Measurements from ENCODE around the gene VAX1.

GRCh38 chr10:117145019-117145418, 6.9 kb upstream of the VAX1 start:
- TF ChIP-seq, protein P1, sequence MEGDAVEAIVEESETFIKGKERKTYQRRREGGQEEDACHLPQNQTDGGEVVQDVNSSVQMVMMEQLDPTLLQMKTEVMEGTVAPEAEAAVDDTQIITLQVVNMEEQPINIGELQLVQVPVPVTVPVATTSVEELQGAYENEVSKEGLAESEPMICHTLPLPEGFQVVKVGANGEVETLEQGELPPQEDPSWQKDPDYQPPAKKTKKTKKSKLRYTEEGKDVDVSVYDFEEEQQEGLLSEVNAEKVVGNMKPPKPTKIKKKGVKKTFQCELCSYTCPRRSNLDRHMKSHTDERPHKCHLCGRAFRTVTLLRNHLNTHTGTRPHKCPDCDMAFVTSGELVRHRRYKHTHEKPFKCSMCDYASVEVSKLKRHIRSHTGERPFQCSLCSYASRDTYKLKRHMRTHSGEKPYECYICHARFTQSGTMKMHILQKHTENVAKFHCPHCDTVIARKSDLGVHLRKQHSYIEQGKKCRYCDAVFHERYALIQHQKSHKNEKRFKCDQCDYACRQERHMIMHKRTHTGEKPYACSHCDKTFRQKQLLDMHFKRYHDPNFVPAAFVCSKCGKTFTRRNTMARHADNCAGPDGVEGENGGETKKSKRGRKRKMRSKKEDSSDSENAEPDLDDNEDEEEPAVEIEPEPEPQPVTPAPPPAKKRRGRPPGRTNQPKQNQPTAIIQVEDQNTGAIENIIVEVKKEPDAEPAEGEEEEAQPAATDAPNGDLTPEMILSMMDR (IDR thresholded peaks at IDR 0.05), result no peak
- TF ChIP-seq POLR2A (IDR thresholded peaks at IDR 0.05), result no peak

Measured in thyroid gland (tissue), 4 donors.